Muscle of arm (tissue), 12 donors: ENCODE measurements around the gene RBM15B. TPM values are rescaled to one million over a fixed set of nuclear protein-coding genes. Genes with fewer than 3 reads are reported as not detected.
"Not testable (repeated sequence)": the region's sequence is repeated elsewhere in the genome, so short reads cannot be mapped to it uniquely, and the experiment has no call there.

Experiments used
- DNase-seq: peaks from one replicate; pipeline ENCODE4 v3.0.0-alpha.2; 2013
- polyA plus RNA-seq, 12 donors: library from polyadenylated mRNA; unstranded; fragments of 120-200 nt; gene quantifications; one replicate each; pipeline ENCODE4 v1.2.1, GENCODE V29; 2013; ENCODE audit not compliant: insufficient read length in 12 of 12

RBM15B gene
- polyA plus RNA-seq, 12 donors: 16.7 to 31.3 (median 21.2) TPM; not detected in 1

GRCh38 chr3:51374456-51374855 is 16.6 kb upstream of the RBM15B start:
- no peak for DNase-seq

GRCh38 chr3:51375136-51375535 is 15.9 kb upstream of the RBM15B start:
- DNase-seq: no peak

- no peak for DNase-seq
These were observed 15.5 kb upstream of the RBM15B start for GRCh38 chr3:51375571-51375970.

GRCh38 chr3:51378065-51378464 is 13.0 kb upstream of the RBM15B start:
- no peak for DNase-seq

- DNase-seq: no peak
These were observed 12.4 kb upstream of the RBM15B start for GRCh38 chr3:51378726-51379125.

GRCh38 chr3:51379301-51379700 is 11.8 kb upstream of the RBM15B start:
- DNase-seq: no peak

- no peak for DNase-seq
These were observed 11.2 kb upstream of the RBM15B start for GRCh38 chr3:51379746-51380455.

- DNase-seq: no peak
These were observed 10.3 kb upstream of the RBM15B start for GRCh38 chr3:51380601-51381332.

- no peak for DNase-seq
These were observed 9.8 kb upstream of the RBM15B start for GRCh38 chr3:51381333-51381705.

- DNase-seq: no peak
These were observed 8.9 kb upstream of the RBM15B start for GRCh38 chr3:51382076-51382745.

- DNase-seq: no peak
These were observed 8.0 kb upstream of the RBM15B start for GRCh38 chr3:51382947-51383578.

- DNase-seq: no peak
These were observed 6.9 kb upstream of the RBM15B start for GRCh38 chr3:51384055-51384725.

GRCh38 chr3:51384726-51385473 is 6.2 kb upstream of the RBM15B start, which contains the start of gene MANF:
TSS of gene MANF (plus strand) at chr3:51385291. CDS start at chr3:51385343, 52 bp downstream.
- peak; percentile 97 for DNase-seq

GRCh38 chr3:51385621-51386091 is 5.4 kb upstream of the RBM15B start:
- DNase-seq: no peak

GRCh38 chr3:51386159-51386851 is 4.8 kb upstream of the RBM15B start:
- no peak for DNase-seq

- no peak for DNase-seq
These were observed 4.2 kb upstream of the RBM15B start for GRCh38 chr3:51386852-51387229.

- not testable (repeated sequence) for DNase-seq
These were observed 3.8 kb upstream of the RBM15B start for GRCh38 chr3:51387281-51387680.

GRCh38 chr3:51388286-51389029 is 2.6 kb upstream of the RBM15B start:
- no peak for DNase-seq

GRCh38 chr3:51389423-51390183 is 1.5 kb upstream of the RBM15B start:
- DNase-seq: no peak
